ENCODE results near the gene ATP8A2.
"Not testable (repeated sequence)": the region's sequence is repeated elsewhere in the genome, so short reads cannot be mapped to it uniquely, and the experiment has no call there.

ATP8A2 gene

GRCh38 chr13:25819856-25820530 is 448.2 kb downstream of the ATP8A2 start:
- peak; percentile 73 for DNase-seq

GRCh38 chr13:25821776-25822175 is 450.0 kb downstream of the ATP8A2 start:
- no peak for DNase-seq

- not testable (repeated sequence) for DNase-seq
Observed at GRCh38 chr13:25827221-25827620, 455.4 kb downstream of the ATP8A2 start.

- DNase-seq = no peak
Observed at GRCh38 chr13:25827831-25828465, 456.2 kb downstream of the ATP8A2 start.

- DNase-seq = no peak
Observed at GRCh38 chr13:25833761-25834160, 462.0 kb downstream of the ATP8A2 start.

GRCh38 chr13:25836574-25837336 is 465.0 kb downstream of the ATP8A2 start:
- no peak for DNase-seq

- DNase-seq = no peak
Observed at GRCh38 chr13:25839371-25839770, 467.6 kb downstream of the ATP8A2 start.

- DNase-seq = no peak
Observed at GRCh38 chr13:25840261-25840660, 468.5 kb downstream of the ATP8A2 start.

GRCh38 chr13:25840931-25841330 is 469.2 kb downstream of the ATP8A2 start:
- no peak for DNase-seq

- no peak for DNase-seq
Observed at GRCh38 chr13:25843692-25844091, 471.9 kb downstream of the ATP8A2 start.

- DNase-seq = no peak
Observed at GRCh38 chr13:25844559-25845434, 473.0 kb downstream of the ATP8A2 start.

- no peak for DNase-seq
Observed at GRCh38 chr13:25846222-25846984, 474.6 kb downstream of the ATP8A2 start.

- DNase-seq = no peak
Observed at GRCh38 chr13:25847145-25847544, 475.4 kb downstream of the ATP8A2 start.

- DNase-seq = no peak
Observed at GRCh38 chr13:25847635-25848626, 476.2 kb downstream of the ATP8A2 start.

- no peak for DNase-seq
Observed at GRCh38 chr13:25848812-25849745, 477.3 kb downstream of the ATP8A2 start.

- DNase-seq = no peak
Observed at GRCh38 chr13:25857830-25858229, 486.1 kb downstream of the ATP8A2 start.

GRCh38 chr13:25859528-25859927 is 487.8 kb downstream of the ATP8A2 start:
- DNase-seq = no peak

GRCh38 chr13:25860265-25860664 is 488.5 kb downstream of the ATP8A2 start:
- no peak for DNase-seq

- no peak for DNase-seq
Observed at GRCh38 chr13:25860862-25861261, 489.1 kb downstream of the ATP8A2 start.

GRCh38 chr13:25862156-25862555 is 490.4 kb downstream of the ATP8A2 start:
- DNase-seq = no peak

Measured in left hindlimb (tissue), 1 donor.